Activated naive CD4-positive, alpha-beta T cell treated with anti-CD3 and anti-CD28 coated beads, Interleukin-2, amount 10 ng/mL, durations not matched to agents 7 days and 5 days (primary cell): ENCODE measurements around the gene UBAP1.
"Not testable (repeated sequence)": the region's sequence is repeated elsewhere in the genome, so short reads cannot be mapped to it uniquely, and the experiment has no call there.

Experiments used
- CTCF ChIA-PET: fragments of 350-600 bp; sonication (Branson Sonifier 250); formaldehyde crosslinking; loops from one replicate; lab custom pipeline; 2021; ENCODE audit warnings: antibody characterized with exemption; lab: Charles Lee
- DNase-seq: peaks from one replicate; pipeline ENCODE4 v3.0.0-alpha.2; 2020
- H3K27ac Mint-ChIP-seq: one replicate; pipeline ENCODE4 v1.8.0; 2021; ENCODE audit warnings: mild to moderate bottlenecking, moderate library complexity, mixed read lengths
- H3K27me3 Mint-ChIP-seq: one replicate; pipeline ENCODE4 v1.8.0; 2021; ENCODE audit warnings: mild to moderate bottlenecking, mixed read lengths
- H3K36me3 Mint-ChIP-seq: one replicate; pipeline ENCODE4 v1.8.0; 2021; ENCODE audit warnings: mixed read lengths
- H3K4me1 Mint-ChIP-seq: one replicate; pipeline ENCODE4 v1.8.0; 2021; ENCODE audit warnings: mixed read lengths
- H3K4me3 Mint-ChIP-seq: one replicate; pipeline ENCODE4 v1.8.0; 2021; ENCODE audit warnings: mild to moderate bottlenecking, moderate library complexity, mixed read lengths
- H3K9me3 Mint-ChIP-seq: one replicate; pipeline ENCODE4 v1.8.0; 2021; ENCODE audit warnings: mixed read lengths

UBAP1 gene

GRCh38 chr9:34178436-34179212 lies at the start of gene UBAP1:
UBAP1 (plus strand) TSS chr9:34179043; CDS start chr9:34220915, 41,872 bp downstream.
- H3K27me3 Mint-ChIP-seq = no peaks in the 10 kb centered on the region
- peaks cover 22% of the 10 kb centered on the region for H3K4me1 Mint-ChIP-seq
- peak within 1 kb of the TSS; percentile 86 for H3K4me3 Mint-ChIP-seq
- H3K27ac Mint-ChIP-seq = peak within 1 kb of the TSS; percentile 92
- CTCF ChIA-PET = no interaction called here
- peaks cover 5% of the 10 kb centered on the region for H3K36me3 Mint-ChIP-seq
- no peaks in the 10 kb centered on the region for H3K9me3 Mint-ChIP-seq
- DNase-seq = peak; percentile 98

- Mint-ChIP-seq H3K4me1 (peaks cover 6% of the 10 kb centered on the region), H3K4me3 (no peak overlapping the region), H3K36me3 (no peaks in the 10 kb centered on the region), H3K27me3 (peaks cover 1% of the 10 kb centered on the region), H3K9me3 (no peaks in the 10 kb centered on the region), H3K27ac (no peak overlapping the region)
- DNase-seq = no peak
- CTCF ChIA-PET = no interaction called here
Measured at GRCh38 chr9:34131571-34131970, 47.3 kb upstream of the UBAP1 start.

- H3K4me3 Mint-ChIP-seq = no peak overlapping the region
- H3K9me3 Mint-ChIP-seq = no peaks in the 10 kb centered on the region
- CTCF ChIA-PET = no interaction called here
- no peaks in the 10 kb centered on the region for H3K27me3 Mint-ChIP-seq
- no peaks in the 10 kb centered on the region for H3K4me1 Mint-ChIP-seq
- DNase-seq = no peak
- no peak overlapping the region for H3K27ac Mint-ChIP-seq
- H3K36me3 Mint-ChIP-seq = no peaks in the 10 kb centered on the region
Measured at GRCh38 chr9:34133436-34133949, 45.4 kb upstream of the UBAP1 start.

GRCh38 chr9:34134521-34134920 lies 44.3 kb upstream of the UBAP1 start:
- no peaks in the 10 kb centered on the region for H3K27me3 Mint-ChIP-seq
- CTCF ChIA-PET = no interaction called here
- H3K4me1 Mint-ChIP-seq = peaks cover 5% of the 10 kb centered on the region
- DNase-seq = no peak
- H3K27ac Mint-ChIP-seq = no peak overlapping the region
- no peak overlapping the region for H3K4me3 Mint-ChIP-seq
- no peaks in the 10 kb centered on the region for H3K36me3 Mint-ChIP-seq
- H3K9me3 Mint-ChIP-seq = no peaks in the 10 kb centered on the region

GRCh38 chr9:34138644-34139043 lies 40.2 kb upstream of the UBAP1 start:
- not testable (repeated sequence) for H3K36me3 Mint-ChIP-seq

GRCh38 chr9:34139477-34140146 lies 39.2 kb upstream of the UBAP1 start:
- no peaks in the 10 kb centered on the region for H3K27me3 Mint-ChIP-seq
- no peak overlapping the region for H3K4me3 Mint-ChIP-seq
- no peaks in the 10 kb centered on the region for H3K9me3 Mint-ChIP-seq
- H3K4me1 Mint-ChIP-seq = peaks cover 8% of the 10 kb centered on the region
- CTCF ChIA-PET = interaction anchor here (0.7 kb wide), 2 partner anchors 10 to 31 kb away, joined by 3 to 4 read pairs; no protein-coding TSS in a partner anchor
- no peak for DNase-seq
- H3K36me3 Mint-ChIP-seq = no peaks in the 10 kb centered on the region
- H3K27ac Mint-ChIP-seq = no peak overlapping the region

More at GRCh38 chr9:34138644-34139043, 40.2 kb upstream of the UBAP1 start:
- H3K4me1 Mint-ChIP-seq, H3K27me3 Mint-ChIP-seq, H3K9me3 Mint-ChIP-seq, H3K4me3 Mint-ChIP-seq, CTCF ChIA-PET, H3K27ac Mint-ChIP-seq: not testable (repeated sequence)
- DNase-seq = peak; percentile 53

GRCh38 chr9:34140853-34141252 lies 38.0 kb upstream of the UBAP1 start:
- Mint-ChIP-seq H3K27ac (no peak overlapping the region), H3K27me3 (no peaks in the 10 kb centered on the region), H3K4me3 (no peak overlapping the region), H3K36me3 (no peaks in the 10 kb centered on the region), H3K4me1 (peaks cover 8% of the 10 kb centered on the region), H3K9me3 (no peaks in the 10 kb centered on the region)
- CTCF ChIA-PET = no interaction called here
- no peak for DNase-seq

GRCh38 chr9:34143116-34143515 lies 35.7 kb upstream of the UBAP1 start:
- Mint-ChIP-seq H3K4me1 (peaks cover 8% of the 10 kb centered on the region), H3K27me3 (no peaks in the 10 kb centered on the region)
- CTCF ChIA-PET = no interaction called here

GRCh38 chr9:34145165-34145564 lies 33.7 kb upstream of the UBAP1 start:
- no peaks in the 10 kb centered on the region for H3K36me3 Mint-ChIP-seq
- no peaks in the 10 kb centered on the region for H3K4me1 Mint-ChIP-seq
- no peak overlapping the region for H3K27ac Mint-ChIP-seq
- CTCF ChIA-PET = no interaction called here
- H3K9me3 Mint-ChIP-seq = no peaks in the 10 kb centered on the region
- peaks cover 12% of the 10 kb centered on the region for H3K27me3 Mint-ChIP-seq
- H3K4me3 Mint-ChIP-seq = no peak overlapping the region
- DNase-seq = no peak

More at GRCh38 chr9:34143116-34143515, 35.7 kb upstream of the UBAP1 start:
- Mint-ChIP-seq H3K4me3 (no peak overlapping the region), H3K36me3 (no peaks in the 10 kb centered on the region), H3K27ac (no peak overlapping the region), H3K9me3 (no peaks in the 10 kb centered on the region)
- no peak for DNase-seq

- no peaks in the 10 kb centered on the region for H3K9me3 Mint-ChIP-seq
- no peaks in the 10 kb centered on the region for H3K36me3 Mint-ChIP-seq
- H3K27ac Mint-ChIP-seq = no peak overlapping the region
- H3K4me1 Mint-ChIP-seq = no peaks in the 10 kb centered on the region
- peaks cover 17% of the 10 kb centered on the region for H3K27me3 Mint-ChIP-seq
- no peak overlapping the region for H3K4me3 Mint-ChIP-seq
- CTCF ChIA-PET = interaction anchor here (0.7 kb wide), 1 partner anchor 66 kb away, joined by 3 read pairs; no protein-coding TSS in a partner anchor
- DNase-seq = no peak
Measured at GRCh38 chr9:34151398-34151797, 27.4 kb upstream of the UBAP1 start.

GRCh38 chr9:34154057-34154456 lies 24.8 kb upstream of the UBAP1 start:
- Mint-ChIP-seq H3K4me3 (no peak overlapping the region), H3K27ac (no peak overlapping the region), H3K36me3 (no peaks in the 10 kb centered on the region), H3K9me3 (no peaks in the 10 kb centered on the region), H3K27me3 (peaks cover 15% of the 10 kb centered on the region), H3K4me1 (no peaks in the 10 kb centered on the region)
- CTCF ChIA-PET = no interaction called here
- no peak for DNase-seq

GRCh38 chr9:34157318-34157717 lies 21.5 kb upstream of the UBAP1 start:
- CTCF ChIA-PET = interaction anchor here (1.0 kb wide), 1 partner anchor 12 kb away, joined by 3 read pairs; no protein-coding TSS in a partner anchor
- Mint-ChIP-seq H3K36me3 (no peaks in the 10 kb centered on the region), H3K4me3 (no peak overlapping the region), H3K27me3 (peaks cover 4% of the 10 kb centered on the region), H3K4me1 (no peaks in the 10 kb centered on the region), H3K9me3 (no peaks in the 10 kb centered on the region), H3K27ac (no peak overlapping the region)
- no peak for DNase-seq

GRCh38 chr9:34157898-34158297 lies 20.9 kb upstream of the UBAP1 start:
- CTCF ChIA-PET = interaction anchor here (1.0 kb wide), 1 partner anchor 11 kb away, joined by 3 read pairs; no protein-coding TSS in a partner anchor
- no peak for DNase-seq
- H3K4me3 Mint-ChIP-seq = no peak overlapping the region
- no peaks in the 10 kb centered on the region for H3K36me3 Mint-ChIP-seq
- H3K27ac Mint-ChIP-seq = no peak overlapping the region
- no peaks in the 10 kb centered on the region for H3K4me1 Mint-ChIP-seq
- no peaks in the 10 kb centered on the region for H3K9me3 Mint-ChIP-seq
- H3K27me3 Mint-ChIP-seq = peaks cover 4% of the 10 kb centered on the region

- CTCF ChIA-PET = interaction anchor here (1.0 kb wide), 1 partner anchor 11 kb away, joined by 3 read pairs; no protein-coding TSS in a partner anchor
- Mint-ChIP-seq H3K27ac (no peak overlapping the region), H3K9me3 (no peaks in the 10 kb centered on the region), H3K4me3 (no peak overlapping the region), H3K36me3 (no peaks in the 10 kb centered on the region), H3K27me3 (peaks cover 4% of the 10 kb centered on the region), H3K4me1 (no peaks in the 10 kb centered on the region)
- DNase-seq = no peak
Measured at GRCh38 chr9:34158362-34158869, 20.4 kb upstream of the UBAP1 start.
